SK-N-SH (cell line): Measurements from ENCODE around the gene MED22. TPM values are rescaled to one million over a fixed set of nuclear protein-coding genes. Genes with fewer than 3 reads are reported as not detected.

Source experiments
- CTCF ChIA-PET: fragments of 300-600, 350-600 bp; formaldehyde crosslinking; extraction: SDS; loops from one replicate; lab custom pipeline; 2021; lab: Yijun Ruan, JAX
- POLR2A ChIA-PET: fragments of 350-600 bp; sonication (Branson Sonifier 250); formaldehyde crosslinking; extraction: SDS; loops from one replicate; lab custom pipeline; 2020; ENCODE audit warnings: antibody characterized with exemption, inconsistent platforms; lab: Yijun Ruan, JAX
- DNase-seq: peaks from one replicate; pipeline ENCODE4 v3.0.0; 2012
- H2AFZ ChIP-seq: fragments of 200-600 bp; sonication (generic); 2 replicates; pipeline ENCODE4 v1.8.1; 2016; ENCODE audit warnings: antibody characterized with exemption, mild to moderate bottlenecking, low read depth
- H3F3A ChIP-seq: fragments of 200-600 bp; sonication (generic); replicated peaks from 2 replicates; pipeline ENCODE3; 2016; ENCODE audit warnings: antibody characterized with exemption, mild to moderate bottlenecking; ENCODE audit not compliant: insufficient read depth
- H3K27ac ChIP-seq, 2 experiments: fragments of 200-500 bp in 1 of 2; fragments of 200-600 bp in 1 of 2; sonication (Bioruptor generic) in 1 of 2; sonication (generic), shearing (Covaris generic) in 1 of 2; 2 replicates each; pipeline versions ENCODE4 v1.5.1 to v1.6.1; 2014 to 2016; ENCODE audit warnings: low read depth in 2 of 2, inconsistent platforms in 1 of 2, low read length in 1 of 2, mild to moderate bottlenecking in 1 of 2, mixed read lengths in 1 of 2
- H3K27me3 ChIP-seq: fragments of 200-600 bp; sonication (generic), shearing (Covaris generic); 2 replicates; pipeline ENCODE4 v1.6.1; 2016; ENCODE audit warnings: mixed run types; ENCODE audit not compliant: insufficient read depth
- H3K36me3 ChIP-seq, 2 experiments: fragments of 200-500 bp in 1 of 2; fragments of 200-600 bp in 1 of 2; sonication (Bioruptor generic) in 1 of 2; sonication (generic) in 1 of 2; replicated peaks in 1 of 2; 2 replicates each; pipeline versions ENCODE3 to v1.5.1; 2014 to 2016; ENCODE audit warnings: low read length in 1 of 2, mild to moderate bottlenecking in 1 of 2; ENCODE audit not compliant: insufficient read depth in 2 of 2, control insufficient read depth in 1 of 2
- H3K4me1 ChIP-seq, 2 experiments: fragments of 200-500 bp in 1 of 2; fragments of 200-600 bp in 1 of 2; sonication (Bioruptor generic) in 1 of 2; sonication (generic), shearing (Covaris generic) in 1 of 2; 2 replicates each; pipeline versions ENCODE4 v1.5.1 to v1.6.1; 2014 to 2016; ENCODE audit warnings: low read depth in 1 of 2, low read length in 1 of 2, mixed run types in 1 of 2; ENCODE audit not compliant: insufficient read depth in 2 of 2, control insufficient read depth in 1 of 2
- H3K4me2 ChIP-seq: fragments of 200-600 bp; sonication (generic), shearing (Covaris generic); 2 replicates; pipeline ENCODE4 v1.6.1; 2017; ENCODE audit warnings: mixed run types
- H3K4me3 ChIP-seq, 2 experiments: fragments of 200-500 bp in 1 of 2; fragments of 200-600 bp in 1 of 2; sonication (Bioruptor generic) in 1 of 2; sonication (generic), shearing (Covaris generic) in 1 of 2; 2 replicates each; pipeline versions ENCODE4 v1.5.1 to v1.8.1; 2014 to 2016; ENCODE audit warnings: low read depth in 2 of 2, inconsistent platforms in 1 of 2, low read length in 1 of 2, mild to moderate bottlenecking in 1 of 2, mixed read lengths in 1 of 2, moderate library complexity in 1 of 2
- H3K79me2 ChIP-seq: fragments of 200-600 bp; sonication (generic); 2 replicates; pipeline ENCODE4 v1.8.1; 2017; ENCODE audit warnings: mild to moderate bottlenecking; ENCODE audit not compliant: insufficient read depth
- H3K9ac ChIP-seq: fragments of 200-600 bp; sonication (generic); 2 replicates; pipeline ENCODE4 v1.6.1; 2017; ENCODE audit warnings: mixed run types
- H3K9me2 ChIP-seq: fragments of 200-600 bp; sonication (generic); 2 replicates; pipeline ENCODE4 v1.6.1; 2017; ENCODE audit warnings: mixed run types
- H3K9me3 ChIP-seq: fragments of 200-600 bp; sonication (generic); 2 replicates; pipeline ENCODE4 v1.6.1; 2017; ENCODE audit warnings: mixed run types, mild to moderate bottlenecking, moderate library complexity
- H4K20me1 ChIP-seq: fragments of 200-600 bp; sonication (generic); 2 replicates; pipeline ENCODE4 v1.6.1; 2017; ENCODE audit warnings: mild to moderate bottlenecking, mixed run types; ENCODE audit not compliant: insufficient read depth
- ELF1 ChIP-seq: IDR thresholded peaks from 2 replicates; pipeline ENCODE4 v1.4.0; 2012
- EP300 ChIP-seq, 2 experiments: IDR thresholded peaks; 2 replicates each; pipeline versions ENCODE4 v1.4.0 to v1.6.1; 2012; ENCODE audit warnings: borderline replicate concordance in 1 of 2, low read depth in 1 of 2, low read length in 1 of 2
- EZH2phosphoT487 ChIP-seq: fragments of 200-600 bp; sonication (generic); IDR thresholded peaks from 2 replicates; pipeline ENCODE4 v1.6.1; 2017; ENCODE audit warnings: low read depth, mixed run types, mild to moderate bottlenecking, antibody characterized with exemption, moderate library complexity, borderline replicate concordance
- GABPA ChIP-seq: IDR thresholded peaks from 2 replicates; pipeline ENCODE4 v1.4.0; 2012; ENCODE audit warnings: low read depth, mild to moderate bottlenecking
- GATA2 ChIP-seq: sonication (generic); formaldehyde crosslinking; IDR thresholded peaks from 2 replicates; pipeline ENCODE4 v1.5.0; 2020; ENCODE audit warnings: mild to moderate bottlenecking, missing genetic modification reagents
- POLR2AphosphoS5 ChIP-seq: IDR thresholded peaks from 2 replicates; pipeline ENCODE4 v1.6.1; 2012; ENCODE audit warnings: low read depth, low read length
- RFX5 ChIP-seq: IDR thresholded peaks from 2 replicates; pipeline ENCODE4 v1.6.1; 2012; ENCODE audit warnings: mild to moderate bottlenecking, improper control_type of control experiment, low read length
- WGBS: methylation state at CpG from one replicate; pipeline ENCODE4 v1.1.6; 2017; ENCODE audit warnings: low lambda C conversion rate; 5-methylcytosine and 5-hydroxymethylcytosine counted together
- polyA plus RNA-seq, 3 experiments: library from polyadenylated mRNA; depleted of rRNA; stranded (reverse); fragments of >200 nt; gene quantifications; 2 replicates each; pipeline ENCODE4 v1.2.3, GENCODE V29; 2012

MED22 gene
- polyA plus RNA-seq, 1 of the 3 experiments (the other 2 are of a cell fraction) = 27.9 TPM

DNA sequence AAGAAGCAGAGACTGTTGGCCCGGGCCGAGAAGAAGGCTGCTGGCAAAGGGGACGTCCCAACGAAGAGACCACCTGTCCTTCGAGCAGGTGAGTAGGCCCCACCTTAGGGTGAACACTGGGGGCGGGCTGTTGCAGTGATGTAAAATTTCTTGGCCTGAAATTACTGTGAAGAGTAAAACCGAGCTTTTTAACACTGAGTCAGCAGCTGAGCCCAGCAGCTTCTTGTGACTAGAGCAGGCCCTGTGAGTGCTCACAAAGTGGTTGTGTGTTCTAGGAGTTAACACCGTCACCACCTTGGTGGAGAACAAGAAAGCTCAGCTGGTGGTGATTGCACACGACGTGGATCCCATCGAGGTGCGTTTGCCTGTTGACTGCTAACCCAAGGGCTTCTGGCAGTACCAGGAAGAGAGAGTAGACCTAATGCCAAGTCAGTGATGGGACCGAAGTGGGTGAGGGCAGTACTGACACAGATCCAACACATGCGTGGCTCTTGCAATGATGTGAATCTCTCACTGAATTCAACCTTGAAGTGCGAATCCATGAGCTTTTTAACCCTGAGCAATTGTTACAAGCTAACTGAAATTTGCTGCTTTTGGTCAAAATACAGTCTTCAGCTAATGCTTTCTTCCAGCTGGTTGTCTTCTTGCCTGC, 2.2 kb upstream of the MED22 start:
- H3K4me2 ChIP-seq = peak overlapping the region; percentile 94
- H3K9me2 ChIP-seq = no peaks in the 10 kb centered on the region
- 93% methylated on average over 12 of the region's 15 CpGs for WGBS
- DNase-seq = no peak
- POLR2A ChIA-PET = interaction anchor here (1.4 kb wide), 1 partner anchor 23 kb away, joined by 3 read pairs; no protein-coding TSS in a partner anchor
- H3K4me1 ChIP-seq = peaks cover 10 to 36% of the 10 kb centered on the region in 2 experiments; a peak in 2 of 4 replicates
- H3K36me3 ChIP-seq = peaks cover 36 to 67% of the 10 kb centered on the region in 2 experiments
- H3K9ac ChIP-seq = peak overlapping the region; percentile 99; the same call in 1 of the 2 replicates
- peaks cover 45% of the 10 kb centered on the region for H3F3A ChIP-seq
- H3K79me2 ChIP-seq = peaks cover 64% of the 10 kb centered on the region
- no peak overlapping the region for H2AFZ ChIP-seq
- TF ChIP-seq ELF1 = no peak
- TF ChIP-seq EZH2phosphoT487 = no peak
- TF ChIP-seq GABPA = no peak
- H3K9me3 ChIP-seq = no peaks in the 10 kb centered on the region
- CTCF ChIA-PET = interaction anchor here (0.7 to 3.1 kb wide), 3 partner anchors 10 to 205 kb away, joined by 4 to 13 read pairs (median 6); no protein-coding TSS in a partner anchor
- H4K20me1 ChIP-seq = peaks cover 43% of the 10 kb centered on the region
- H3K27ac ChIP-seq = peak overlapping the region in 1 of 2 experiments; percentile 89; a peak in 2 of 4 replicates
- no peaks in the 10 kb centered on the region for H3K27me3 ChIP-seq
- H3K4me3 ChIP-seq = peak overlapping the region; percentile 99; a peak in 2 of 4 replicates

DNA sequence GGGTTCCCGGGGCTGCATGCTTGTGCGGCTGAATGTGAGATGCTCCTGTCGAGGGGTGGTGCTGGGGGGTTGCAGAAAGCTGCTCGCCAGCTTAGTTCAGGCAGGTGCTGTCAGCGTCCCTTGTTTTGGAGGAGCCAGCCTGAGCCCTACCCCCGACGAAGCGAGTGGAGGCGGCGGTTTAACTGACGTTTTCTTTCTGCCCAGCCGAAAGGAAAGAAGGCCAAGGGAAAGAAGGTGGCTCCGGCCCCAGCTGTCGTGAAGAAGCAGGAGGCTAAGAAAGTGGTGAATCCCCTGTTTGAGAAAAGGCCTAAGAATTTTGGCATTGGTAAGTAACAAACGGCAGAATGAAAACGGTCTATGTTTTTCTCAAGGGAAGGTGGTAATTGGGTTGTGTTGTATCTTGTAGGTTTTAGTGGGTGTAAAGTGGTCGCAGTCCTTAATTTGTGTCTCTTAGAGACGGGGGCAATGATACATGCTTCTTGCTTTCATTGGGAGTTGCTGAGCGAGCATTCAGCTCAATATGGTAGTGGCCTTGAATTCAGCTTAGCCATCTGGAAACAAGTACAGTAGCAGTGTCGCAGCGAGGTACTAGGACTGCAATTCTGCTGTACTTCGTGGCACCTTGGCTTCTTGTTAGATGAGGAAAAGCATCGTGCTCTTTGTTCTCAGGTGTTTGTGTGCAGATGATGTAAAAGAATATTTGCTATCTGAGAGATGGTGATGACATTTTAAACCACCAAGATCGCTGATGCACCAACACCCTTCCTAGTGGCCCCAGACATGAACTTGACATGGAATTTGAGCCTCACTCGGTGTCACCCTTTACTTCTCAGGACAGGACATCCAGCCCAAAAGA, 1.0 kb upstream of the MED22 start:
- H3K36me3 ChIP-seq = peaks cover 36 to 70% of the 10 kb centered on the region in 2 experiments
- TF ChIP-seq EP300 (IDR thresholded peaks at IDR 0.05; ENCODE audit: borderline replicate concordance in 1 of 2, low read depth in 1 of 2, low read length in 1 of 2) (no peak), RFX5 (no peak), POLR2AphosphoS5 (peak; percentile 11; the same call in 1 of the 2 replicates), GATA2 (no peak)
- TF ChIP-seq, all 33 proteins: peak for 1
- Histone ChIP-seq H3K27ac (peak overlapping the region; percentile 89 to 97), H3K27me3 (no peaks in the 10 kb centered on the region), H2AFZ (no peak overlapping the region), H3K9me3 (no peaks in the 10 kb centered on the region), H3K4me2 (peak overlapping the region; percentile 94), H3K4me3 (peak overlapping the region; percentile 99), H3F3A (peaks cover 45% of the 10 kb centered on the region), H3K4me1 (peaks cover 8 to 27% of the 10 kb centered on the region in 2 experiments; a peak in 2 of 4 replicates), H3K9ac (peak overlapping the region; percentile 99), H3K9me2 (no peaks in the 10 kb centered on the region), H3K79me2 (peaks cover 54% of the 10 kb centered on the region), H4K20me1 (peaks cover 43% of the 10 kb centered on the region)
- WGBS = 5% methylated on average over 25 of the region's 25 CpGs
- CTCF ChIA-PET = interaction anchor here (1.1 to 1.7 kb wide), 3 partner anchors 8 to 163 kb away, joined by 4 to 6 read pairs (median 5); partner anchors contain the start of genes SURF1 and SURF2
- POLR2A ChIA-PET = interaction anchor here (1.1 to 1.7 kb wide), 7 partner anchors 9 to 160 kb away, joined by 3 to 16 read pairs (median 5); partner anchors contain the start of genes CACFD1, STKLD1, SURF1 and SURF2
- no peak for DNase-seq
